ENCODE results near the gene NANOS3.

The NANOS3 gene

GRCh38 chr19:13923194-13923987 is 46.5 kb downstream of the NANOS3 start:
- no peak for DNase-seq

DNA sequence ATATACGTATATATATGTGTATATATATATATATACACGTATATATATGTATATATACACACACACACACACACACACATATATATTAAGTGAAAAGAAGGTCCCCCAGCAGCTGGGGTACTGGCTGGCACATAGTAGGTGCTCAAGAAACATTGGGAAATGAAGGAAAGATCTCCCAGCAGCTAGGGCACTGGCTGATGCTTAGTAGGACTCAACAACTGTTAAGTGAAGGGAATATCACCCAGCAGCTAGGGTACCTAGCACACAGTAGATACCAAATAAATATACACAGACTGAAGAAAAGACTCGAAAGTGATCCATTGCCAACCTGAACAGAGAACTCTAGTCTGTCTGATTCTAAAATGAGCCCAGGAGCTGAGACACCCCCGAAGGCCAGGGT is 49.1 kb downstream of the NANOS3 start:
- DNase-seq, result no peak

- DNase-seq, result no peak
These were observed 49.8 kb downstream of the NANOS3 start for GRCh38 chr19:13926715-13927114.

DNA sequence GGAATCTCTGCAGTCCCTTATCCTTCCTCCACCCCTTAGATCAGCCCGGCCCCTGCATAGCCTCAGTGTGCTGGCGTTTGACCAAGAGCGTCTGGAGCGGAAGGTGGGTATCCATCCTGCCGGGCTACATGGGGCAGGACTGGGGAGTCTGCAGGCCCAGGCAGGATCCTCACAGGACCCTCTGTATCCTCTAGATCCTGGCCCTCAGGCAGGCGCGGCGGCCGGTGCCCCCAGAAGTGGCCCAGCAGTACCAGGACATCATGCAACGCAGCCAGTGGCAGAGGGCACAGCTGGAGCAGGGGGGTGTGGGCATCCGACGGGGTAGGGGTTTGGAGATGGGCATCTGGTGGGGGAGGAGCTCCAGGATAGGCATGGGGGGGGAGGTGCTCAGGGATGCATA is 52.4 kb downstream of the NANOS3 start:
- no peak for DNase-seq

DNA sequence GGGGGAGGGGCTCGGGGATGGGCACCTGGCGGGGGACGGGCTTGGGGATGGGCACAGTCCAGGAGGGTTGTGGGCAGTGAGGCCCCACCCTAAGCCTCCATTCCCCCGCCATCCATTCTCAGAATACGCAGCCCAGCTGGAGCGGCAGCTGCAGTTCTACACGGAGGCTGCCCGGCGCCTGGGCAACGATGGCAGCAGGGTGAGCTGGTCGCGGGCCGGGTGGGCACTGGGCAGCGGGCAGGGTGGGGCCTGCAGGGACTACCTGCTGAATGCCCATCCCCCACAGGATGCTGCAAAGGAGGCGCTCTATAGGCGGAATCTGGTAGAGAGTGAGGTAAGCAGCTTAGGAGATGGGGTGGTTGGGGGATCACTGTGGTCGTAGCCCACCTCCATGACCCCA is 53.0 kb downstream of the NANOS3 start:
- no peak for DNase-seq
